Right hindlimb (tissue), 1 donor: ENCODE measurements around the gene PRKAG2.

ENCODE experiments used
- DNase-seq: peaks from one replicate; pipeline ENCODE4 v3.0.0-alpha.2; 2018

Gene PRKAG2

GRCh38 chr7:151630358-151630757, 246.6 kb downstream of the PRKAG2 start:
- no peak for DNase-seq

- DNase-seq = no peak
Measured at GRCh38 chr7:151629713-151630272, 247.1 kb downstream of the PRKAG2 start.

- DNase-seq = no peak
Measured at GRCh38 chr7:151628846-151629604, 247.9 kb downstream of the PRKAG2 start.

- no peak for DNase-seq
Measured at GRCh38 chr7:151626422-151627115, 250.3 kb downstream of the PRKAG2 start.

GRCh38 chr7:151625606-151626005, 251.3 kb downstream of the PRKAG2 start:
- DNase-seq = no peak

GRCh38 chr7:151624246-151624928, 252.5 kb downstream of the PRKAG2 start:
- no peak for DNase-seq

GRCh38 chr7:151623766-151624165, 253.1 kb downstream of the PRKAG2 start:
- DNase-seq = no peak

- DNase-seq = no peak
Measured at GRCh38 chr7:151621961-151622360, 255.0 kb downstream of the PRKAG2 start.

- DNase-seq = no peak
Measured at GRCh38 chr7:151616443-151617213, 260.3 kb downstream of the PRKAG2 start.

- no peak for DNase-seq
Measured at GRCh38 chr7:151615784-151616183, 261.1 kb downstream of the PRKAG2 start.

GRCh38 chr7:151615058-151615457, 261.9 kb downstream of the PRKAG2 start:
- no peak for DNase-seq

- no peak for DNase-seq
Measured at GRCh38 chr7:151614019-151614418, 262.9 kb downstream of the PRKAG2 start.

- no peak for DNase-seq
Measured at GRCh38 chr7:151611878-151612277, 265.0 kb downstream of the PRKAG2 start.

GRCh38 chr7:151611041-151611440, 265.9 kb downstream of the PRKAG2 start:
- no peak for DNase-seq

- DNase-seq = no peak
Measured at GRCh38 chr7:151608031-151608551, 268.8 kb downstream of the PRKAG2 start.

- no peak for DNase-seq
Measured at GRCh38 chr7:151607464-151607867, 269.4 kb downstream of the PRKAG2 start.

- no peak for DNase-seq
Measured at GRCh38 chr7:151603951-151604350, 273.0 kb downstream of the PRKAG2 start.

- no peak for DNase-seq
Measured at GRCh38 chr7:151601521-151602305, 275.2 kb downstream of the PRKAG2 start.

- DNase-seq = no peak
Measured at GRCh38 chr7:151600331-151600730, 276.6 kb downstream of the PRKAG2 start.

GRCh38 chr7:151599401-151600227, 277.3 kb downstream of the PRKAG2 start:
- DNase-seq = peak; percentile 61
